K562 (cell line): Measurements from ENCODE around the gene SLAMF9. TPM values are rescaled to one million over a fixed set of nuclear protein-coding genes. Genes with fewer than 3 reads are reported as not detected.

Experiments used
- ATF1 ChIP-seq, 2 experiments: fragments of 450-650 bp in 1 of 2; IDR thresholded peaks; 2 replicates each; pipeline ENCODE4 v1.6.1; 2016; ENCODE audit warnings: missing compliant biosample characterization in 1 of 2, missing genetic modification characterization in 1 of 2
- BHLHE40 ChIP-seq: IDR thresholded peaks from 2 replicates; pipeline ENCODE4 v1.6.1; 2011; ENCODE audit warnings: low read length, improper control_type of control experiment
- CEBPG ChIP-seq, 3 experiments: fragments of 200-800 bp in 1 of 3; sonication (Bioruptor generic) in 1 of 3; sonication (generic) in 1 of 3; formaldehyde crosslinking in 1 of 3; IDR thresholded peaks in 2 of 3; conservative IDR thresholded peaks in 1 of 3; 2 replicates each; pipeline versions ENCODE4 v1.6.1 to v1.8.0; 2016 to 2022; ENCODE audit warnings: missing compliant biosample characterization in 2 of 3, missing genetic modification characterization in 2 of 3, mild to moderate bottlenecking in 1 of 3, missing genetic modification reagents in 1 of 3
- EGR1 ChIP-seq: fragments of 450-650 bp; conservative IDR thresholded peaks from 2 replicates; pipeline ENCODE4 v1.6.1; 2017; ENCODE audit warnings: mild to moderate bottlenecking
- KLF16 ChIP-seq: IDR thresholded peaks from 2 replicates; pipeline ENCODE4 v1.6.1; 2016; ENCODE audit warnings: antibody characterized with exemption
- MEIS2 ChIP-seq: fragments of 450-650 bp; IDR thresholded peaks from 2 replicates; pipeline ENCODE4 v1.6.1; 2014; ENCODE audit warnings: mild to moderate bottlenecking; ENCODE audit not compliant: partially characterized antibody
- NCOA1 ChIP-seq: fragments of 450-650 bp; IDR thresholded peaks from 2 replicates; pipeline ENCODE4 v1.6.1; 2016; ENCODE audit warnings: low read depth
- PHF21A ChIP-seq: fragments of 450-650 bp; IDR thresholded peaks from 2 replicates; pipeline ENCODE4 v1.6.1; 2017; ENCODE audit warnings: low read depth, borderline replicate concordance
- TAF1 ChIP-seq: IDR thresholded peaks from 2 replicates; pipeline ENCODE4 v1.6.1; 2011; ENCODE audit warnings: mild to moderate bottlenecking, low read length, moderate library complexity; ENCODE audit not compliant: insufficient read depth, control insufficient read depth, severe bottlenecking; ENCODE audit errors: extremely low read depth
- ZBTB33 ChIP-seq: sonication (generic); formaldehyde crosslinking; IDR thresholded peaks from 2 replicates; pipeline ENCODE4 v1.8.1; 2023; ENCODE audit warnings: mild to moderate bottlenecking, missing genetic modification reagents
- ZBTB43 ChIP-seq: sonication (generic); formaldehyde crosslinking; IDR thresholded peaks from 2 replicates; pipeline ENCODE4 v1.8.0; 2023; ENCODE audit warnings: mild to moderate bottlenecking, missing genetic modification reagents
- ZMIZ1 ChIP-seq, 2 experiments: fragments of 150-350 bp in 1 of 2; IDR thresholded peaks; 2 replicates each; pipeline ENCODE4 v1.6.1; 2012 to 2016; ENCODE audit warnings: low read depth in 2 of 2, low read length in 2 of 2, mild to moderate bottlenecking in 1 of 2, moderate library complexity in 1 of 2
- ZNF395 ChIP-seq: fragments of 200-800 bp; sonication (Bioruptor generic); IDR thresholded peaks from 2 replicates; pipeline ENCODE4 v1.6.1; 2017; ENCODE audit warnings: missing genetic modification characterization, missing compliant biosample characterization
- ZNF583 ChIP-seq: fragments of 250-450 bp; sonication (Bioruptor Pico); IDR thresholded peaks from 2 replicates; pipeline ENCODE4 v1.4.0; 2020
- ZNF764 ChIP-seq: fragments of 250-450 bp; sonication (Bioruptor Pico); IDR thresholded peaks from 2 replicates; pipeline ENCODE4 v1.4.0; 2020; ENCODE audit warnings: low read depth, mild to moderate bottlenecking, moderate library complexity
- polyA plus RNA-seq, 8 experiments: library from polyadenylated mRNA; depleted of rRNA in 4 of 8; stranded (reverse) in 5 of 8; unstranded in 3 of 8; fragments of >200 nt; fragmentation: Nextera tagmentation in 2 of 8; fragmentation: Illumina TruSeq in 1 of 8; extraction: Ambion mirVana in 2 of 8; extraction: Trizol in 1 of 8; gene quantifications; 2 replicates each; pipeline versions ENCODE4 v1.2.1 to v1.2.3, GENCODE V29; 2011 to 2014; ENCODE audit warnings: inconsistent platforms in 1 of 8, missing spikeins in 1 of 8
- total RNA-seq, 7 experiments: library from RNA; depleted of rRNA in 6 of 7; stranded (reverse); fragments of >200 nt in 6 of 7; fragmentation: Illumina TruSeq in 2 of 7; extraction: Trizol in 2 of 7; gene quantifications; 2 replicates each; pipeline versions ENCODE4 v1.2.1 to v1.2.3, GENCODE V29; 2011 to 2021; ENCODE audit warnings: low replicate concordance in 1 of 7

The SLAMF9 gene
- total and polyA plus RNA-seq, 9 of the 15 experiments (the other 6 are each of a cell fraction or from before 2014, with no cell fraction given): 0.13 to 0.21 TPM; not detected in 7

- TF ChIP-seq MEIS2: peak; percentile 40
- no peak for TF ChIP-seq ZNF583
- TF ChIP-seq KLF16: peak; percentile 42; the same call in 1 of the 2 replicates
- peak; percentile 98 for TF ChIP-seq EGR1
- TF ChIP-seq ZBTB33: peak; percentile 59; the same call in 1 of the 2 replicates
- TF ChIP-seq ZNF764: no peak
- TF ChIP-seq PHF21A: 0 out of 2 replicates have a peak, but pooled peaks have one; percentile 16
- peak; percentile 90 for TF ChIP-seq BHLHE40
- TF ChIP-seq TAF1: peak; percentile 76
- 0 out of 2 replicates have a peak, but pooled peaks have one; percentile 35 for TF ChIP-seq NCOA1
- TF ChIP-seq ATF1 (CRISPR knock-in tag; IDR thresholded peaks at IDR 0.05): no peak
- TF ChIP-seq ATF1 (tag; IDR thresholded peaks at IDR 0.05): peak; percentile 45
- TF ChIP-seq ZNF395 (CRISPR knock-in tag): 0 out of 2 replicates have a peak, but pooled peaks have one; percentile 41
- peak; percentile 76; the same call in 1 of the 2 replicates for TF ChIP-seq ZBTB43 (CRISPR knock-in tag)
- peak in 1 of 2 experiments; percentile 64; a peak in 1 of 4 replicates for TF ChIP-seq ZMIZ1 (IDR thresholded peaks at IDR 0.05; ENCODE audit: low read depth in 2 of 2, low read length in 2 of 2)
- 0 out of 2 replicates have a peak, but pooled peaks have one; percentile 3 for TF ChIP-seq CEBPG (CRISPR knock-in tag; IDR thresholded peaks at IDR 0.05)
- no peak for TF ChIP-seq CEBPG (tag; conservative IDR thresholded peaks at IDR 0.05 in 1 of 2, IDR thresholded peaks at IDR 0.05 in 1 of 2)
These were observed 30.6 kb downstream of the SLAMF9 start (continued) for GRCh38 chr1:159923203-159924024.
